A673 (cell line): ENCODE measurements around the gene SLC35G1.

Source experiments
- EZH2 ChIP-seq: fragments of 200-600 bp; sonication (generic); IDR thresholded peaks from 2 replicates; pipeline ENCODE4 v1.6.1; 2017; ENCODE audit warnings: borderline replicate concordance, low read depth, mild to moderate bottlenecking, mixed read lengths, antibody characterized with exemption, low read length; ENCODE audit not compliant: poor library complexity, severe bottlenecking
- TF ChIP-seq, protein P1 (sequence below): fragments of 300-800, 200-600 bp; sonication (generic); conservative IDR thresholded peaks from 2 replicates; pipeline ENCODE4 v1.5.1; 2017; ENCODE audit warnings: low read depth, mild to moderate bottlenecking, antibody characterized with exemption, low read length, moderate library complexity, mixed read lengths

DNA sequence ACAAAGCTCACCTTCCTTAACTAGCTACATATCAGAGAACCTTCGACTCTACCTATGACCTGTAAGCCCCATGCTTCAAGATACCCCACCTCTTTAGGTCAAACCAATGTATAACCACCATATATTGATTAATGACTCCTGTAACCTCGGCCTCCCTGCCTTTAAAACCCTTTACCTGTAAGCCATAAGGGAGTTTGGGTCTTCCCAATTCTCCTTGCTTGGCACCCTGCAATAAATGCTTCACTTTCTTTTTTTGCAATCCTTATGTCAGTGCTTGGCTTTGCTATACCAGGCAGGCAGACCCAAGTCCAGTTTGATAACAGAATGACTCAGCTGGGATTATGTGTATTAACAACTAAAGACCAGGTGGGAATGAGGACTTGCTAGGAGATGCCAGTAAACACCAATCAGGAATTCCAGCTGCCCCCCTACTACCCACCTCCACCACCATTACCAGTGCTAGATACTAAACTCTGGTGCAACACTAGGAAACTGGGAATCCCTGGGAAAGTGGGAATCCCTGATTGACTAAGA is 22.0 kb upstream of the SLC35G1 start:
- TF ChIP-seq, protein P1, sequence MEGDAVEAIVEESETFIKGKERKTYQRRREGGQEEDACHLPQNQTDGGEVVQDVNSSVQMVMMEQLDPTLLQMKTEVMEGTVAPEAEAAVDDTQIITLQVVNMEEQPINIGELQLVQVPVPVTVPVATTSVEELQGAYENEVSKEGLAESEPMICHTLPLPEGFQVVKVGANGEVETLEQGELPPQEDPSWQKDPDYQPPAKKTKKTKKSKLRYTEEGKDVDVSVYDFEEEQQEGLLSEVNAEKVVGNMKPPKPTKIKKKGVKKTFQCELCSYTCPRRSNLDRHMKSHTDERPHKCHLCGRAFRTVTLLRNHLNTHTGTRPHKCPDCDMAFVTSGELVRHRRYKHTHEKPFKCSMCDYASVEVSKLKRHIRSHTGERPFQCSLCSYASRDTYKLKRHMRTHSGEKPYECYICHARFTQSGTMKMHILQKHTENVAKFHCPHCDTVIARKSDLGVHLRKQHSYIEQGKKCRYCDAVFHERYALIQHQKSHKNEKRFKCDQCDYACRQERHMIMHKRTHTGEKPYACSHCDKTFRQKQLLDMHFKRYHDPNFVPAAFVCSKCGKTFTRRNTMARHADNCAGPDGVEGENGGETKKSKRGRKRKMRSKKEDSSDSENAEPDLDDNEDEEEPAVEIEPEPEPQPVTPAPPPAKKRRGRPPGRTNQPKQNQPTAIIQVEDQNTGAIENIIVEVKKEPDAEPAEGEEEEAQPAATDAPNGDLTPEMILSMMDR: no peak
- no peak for TF ChIP-seq EZH2
